NCI-H2107 treated with DMSO at 0.1 percent for 48 hours (cell line): ENCODE results near the gene SLC5A12.

Experiments
- DNase-seq: peaks from one replicate; lab custom pipeline; 2025; ENCODE audit not compliant: unreplicated experiment; lab: John Stamatoyannopoulos, UW

The SLC5A12 gene, protein sequence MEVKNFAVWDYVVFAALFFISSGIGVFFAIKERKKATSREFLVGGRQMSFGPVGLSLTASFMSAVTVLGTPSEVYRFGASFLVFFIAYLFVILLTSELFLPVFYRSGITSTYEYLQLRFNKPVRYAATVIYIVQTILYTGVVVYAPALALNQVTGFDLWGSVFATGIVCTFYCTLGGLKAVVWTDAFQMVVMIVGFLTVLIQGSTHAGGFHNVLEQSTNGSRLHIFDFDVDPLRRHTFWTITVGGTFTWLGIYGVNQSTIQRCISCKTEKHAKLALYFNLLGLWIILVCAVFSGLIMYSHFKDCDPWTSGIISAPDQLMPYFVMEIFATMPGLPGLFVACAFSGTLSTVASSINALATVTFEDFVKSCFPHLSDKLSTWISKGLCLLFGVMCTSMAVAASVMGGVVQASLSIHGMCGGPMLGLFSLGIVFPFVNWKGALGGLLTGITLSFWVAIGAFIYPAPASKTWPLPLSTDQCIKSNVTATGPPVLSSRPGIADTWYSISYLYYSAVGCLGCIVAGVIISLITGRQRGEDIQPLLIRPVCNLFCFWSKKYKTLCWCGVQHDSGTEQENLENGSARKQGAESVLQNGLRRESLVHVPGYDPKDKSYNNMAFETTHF

DNA sequence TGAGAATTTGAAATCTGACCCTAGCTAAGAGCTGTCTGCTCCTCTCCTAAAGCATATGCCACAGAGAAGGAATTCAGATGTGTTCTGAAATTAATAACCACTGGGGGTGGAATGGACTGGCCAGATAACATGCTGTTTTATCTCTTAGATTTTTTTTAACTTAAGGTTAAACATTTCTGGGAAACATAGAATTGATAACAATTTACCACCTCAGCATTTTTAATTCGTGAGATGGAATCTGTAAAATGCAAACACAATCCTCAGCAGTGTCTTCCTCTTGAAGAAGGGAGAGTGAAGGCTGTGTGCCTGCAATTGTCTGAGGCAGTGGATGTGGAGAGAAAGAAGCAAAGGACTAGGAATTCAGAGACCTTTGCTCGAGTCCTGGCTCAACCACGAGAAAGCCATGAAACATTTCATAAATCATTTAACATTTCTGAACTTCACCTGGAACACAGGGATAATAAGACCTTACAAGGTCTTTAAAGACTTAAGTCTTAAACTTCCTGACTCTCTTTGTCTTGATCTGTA lies at the start of gene SLC5A12:
Gene SLC5A12, minus strand, starts transcription at position 113 of the 528 bp plus-strand sequence. CDS start 346 bp downstream, outside the sequence.
- no peak for DNase-seq

DNA sequence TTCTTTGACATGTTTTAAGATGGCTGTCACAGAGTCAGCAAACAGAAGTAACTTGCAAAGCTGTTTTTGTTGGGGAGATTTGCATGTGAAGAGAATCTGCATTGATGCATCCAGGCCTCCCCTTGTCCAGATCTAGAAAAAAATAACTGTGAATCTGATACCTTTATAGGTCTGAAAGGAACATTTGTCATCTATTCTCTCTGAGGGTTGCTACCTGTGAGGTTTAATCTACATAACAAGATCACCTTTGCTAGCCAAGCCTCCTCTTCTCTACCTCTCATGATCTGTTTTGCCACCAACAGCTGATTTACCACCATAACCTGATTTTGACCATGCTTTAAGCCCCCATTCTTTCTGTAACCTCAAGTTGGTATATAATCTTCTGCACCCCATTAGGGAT lies 47.2 kb upstream of the SLC5A12 start:
- no peak for DNase-seq

DNA sequence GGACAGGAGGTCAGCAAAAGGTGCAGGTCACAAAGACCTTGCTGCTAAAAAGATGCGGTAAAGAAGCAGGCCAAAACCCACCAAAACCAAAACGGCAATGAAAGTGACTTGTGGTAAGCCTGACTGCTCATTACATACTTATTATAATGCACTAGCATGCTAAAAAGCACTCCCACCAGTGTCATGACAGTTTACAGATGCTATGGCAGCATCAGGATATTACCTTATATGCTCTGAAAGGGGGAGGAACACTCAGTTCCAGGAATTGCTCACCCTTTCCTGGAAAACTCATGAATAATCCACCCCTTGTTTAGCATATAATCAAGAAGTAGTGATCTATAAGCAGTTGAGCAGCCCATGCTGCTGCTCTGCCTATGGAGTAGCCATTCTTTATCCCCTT lies 45.2 kb upstream of the SLC5A12 start:
- DNase-seq = no peak

DNA sequence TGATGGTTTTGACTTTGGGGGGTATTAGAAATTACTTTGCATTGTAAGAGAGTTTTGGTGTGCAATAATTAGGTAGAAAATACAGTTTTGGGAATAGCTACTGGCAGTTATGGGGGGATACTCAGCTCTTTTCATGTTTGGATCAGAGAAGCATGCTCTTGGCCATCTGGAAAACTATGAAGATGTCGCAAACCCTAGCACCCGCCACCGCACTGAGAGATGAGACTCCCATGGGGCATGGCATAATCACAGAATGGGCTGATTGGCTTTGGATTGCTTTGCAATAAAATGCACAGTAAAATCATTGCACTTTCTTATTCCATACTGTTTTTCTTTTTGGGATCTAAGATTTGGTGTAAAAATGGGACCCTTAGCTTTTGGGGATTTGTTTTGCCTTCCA lies 43.5 kb upstream of the SLC5A12 start:
- no peak for DNase-seq

DNA sequence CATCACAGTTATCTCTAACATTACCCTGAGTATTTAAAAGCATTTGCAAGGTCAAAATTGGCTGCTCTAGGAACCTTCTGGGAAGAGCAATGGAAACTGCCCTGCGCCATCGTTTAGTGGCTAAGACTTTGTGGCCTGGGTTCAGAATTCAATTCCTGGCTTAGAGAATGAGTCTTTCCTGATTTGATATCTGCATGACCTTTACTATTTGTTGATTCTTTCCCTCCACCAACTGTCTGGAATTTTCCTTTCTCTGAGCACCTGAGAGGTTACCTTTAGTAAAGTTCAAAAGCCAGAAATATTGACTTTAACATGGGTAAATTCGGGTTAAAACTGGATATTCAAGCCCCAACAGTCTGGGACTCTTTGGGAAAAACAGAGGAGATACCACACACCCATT lies 43.0 kb upstream of the SLC5A12 start:
- DNase-seq = no peak

DNA sequence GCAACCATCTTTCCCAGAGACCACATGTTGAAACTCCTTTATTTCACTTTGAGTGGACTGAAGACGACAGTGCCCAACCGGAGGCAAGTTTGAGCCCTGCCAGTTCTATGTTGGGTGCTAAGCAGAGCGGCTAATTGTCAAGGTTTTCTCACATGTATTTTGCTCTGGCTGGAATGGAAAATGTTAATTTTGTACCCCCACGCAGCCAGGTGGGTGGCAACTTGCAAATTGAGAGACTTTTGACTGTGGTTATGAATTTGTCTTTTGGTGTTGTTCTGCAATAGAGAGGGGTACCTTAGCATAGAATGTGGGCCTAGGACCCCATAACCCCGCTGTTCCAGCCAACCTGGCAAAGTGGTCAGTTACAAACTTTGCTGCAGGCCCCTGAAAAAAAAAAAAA lies 42.5 kb upstream of the SLC5A12 start:
- no peak for DNase-seq

DNA sequence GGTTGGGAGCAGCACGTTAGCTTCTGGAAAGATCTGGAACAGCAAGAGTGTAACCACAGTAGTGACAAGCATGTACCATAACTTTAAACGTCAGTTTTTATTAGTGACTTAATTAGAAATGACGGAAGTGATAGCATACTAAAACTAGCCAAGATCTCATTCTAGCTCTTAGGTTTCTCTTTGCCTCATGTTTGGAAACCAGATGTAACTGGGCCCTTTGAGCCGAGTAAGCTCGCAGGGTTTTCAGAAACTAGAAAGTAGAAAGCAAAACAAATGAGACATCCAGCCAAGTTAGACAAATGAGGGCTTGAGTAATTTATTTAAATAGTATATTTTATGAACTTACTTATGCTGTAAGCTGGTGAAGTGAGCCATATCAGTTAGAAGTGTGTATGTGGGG lies 40.2 kb upstream of the SLC5A12 start:
- no peak for DNase-seq

DNA sequence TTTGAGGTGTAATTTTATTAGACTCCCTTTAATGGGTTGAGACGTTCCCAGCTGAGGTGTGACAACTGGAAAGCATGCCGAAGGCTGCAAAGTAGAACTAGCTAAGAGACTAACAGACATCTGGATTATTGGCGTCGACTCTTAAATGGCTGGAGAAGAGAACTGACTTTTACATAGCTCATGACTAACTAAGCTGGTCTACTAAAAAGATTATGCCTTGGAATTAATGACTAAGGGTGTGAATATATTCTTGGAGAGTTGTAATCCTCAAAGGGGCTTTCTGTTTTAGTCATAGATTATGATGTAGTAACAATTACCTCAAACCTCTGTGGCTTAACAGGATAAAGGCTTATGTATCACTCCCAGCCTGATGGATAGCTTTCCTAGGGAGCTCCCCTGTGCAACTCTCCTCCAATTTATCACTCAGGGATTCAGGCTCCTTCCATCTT lies 39.5 kb upstream of the SLC5A12 start:
- no peak for DNase-seq

DNA sequence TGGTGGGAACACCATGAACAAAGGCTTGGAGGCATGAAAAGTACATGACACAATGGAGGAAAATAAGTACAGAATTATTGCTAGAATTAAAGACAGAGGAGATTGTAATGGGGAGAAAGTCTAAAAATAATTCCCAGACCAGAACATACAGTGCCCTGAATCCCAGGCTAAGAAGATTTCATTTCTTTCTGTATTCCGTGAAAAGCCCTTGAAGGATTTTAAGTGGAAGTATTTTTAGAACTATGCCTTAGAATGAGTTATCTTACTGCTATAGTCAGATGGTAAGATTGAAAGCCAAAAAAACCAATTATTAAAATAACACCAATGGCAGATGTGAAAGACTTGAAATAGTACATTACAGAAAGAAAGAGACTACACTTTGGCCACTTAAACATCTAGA lies 36.1 kb upstream of the SLC5A12 start:
- DNase-seq = no peak

DNA sequence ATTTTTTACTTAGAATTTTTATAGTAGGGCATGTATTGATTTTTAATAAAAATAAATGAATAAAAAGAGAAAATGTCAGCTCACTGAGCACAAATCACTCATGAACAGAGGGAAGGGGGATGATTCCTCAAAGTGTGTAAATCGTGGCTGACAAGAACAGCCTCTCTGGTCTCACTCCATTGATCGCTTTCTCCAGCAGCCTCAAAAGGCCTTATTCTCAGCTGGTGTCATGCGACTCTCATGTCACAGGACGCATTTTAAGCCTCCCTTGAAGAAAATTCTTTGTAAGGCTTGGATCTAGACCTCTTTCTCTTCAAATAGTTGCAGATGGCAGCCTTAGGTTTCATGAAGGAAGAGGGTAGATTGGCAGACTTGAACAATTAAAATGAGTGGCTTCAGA lies 33.9 kb upstream of the SLC5A12 start:
- no peak for DNase-seq

DNA sequence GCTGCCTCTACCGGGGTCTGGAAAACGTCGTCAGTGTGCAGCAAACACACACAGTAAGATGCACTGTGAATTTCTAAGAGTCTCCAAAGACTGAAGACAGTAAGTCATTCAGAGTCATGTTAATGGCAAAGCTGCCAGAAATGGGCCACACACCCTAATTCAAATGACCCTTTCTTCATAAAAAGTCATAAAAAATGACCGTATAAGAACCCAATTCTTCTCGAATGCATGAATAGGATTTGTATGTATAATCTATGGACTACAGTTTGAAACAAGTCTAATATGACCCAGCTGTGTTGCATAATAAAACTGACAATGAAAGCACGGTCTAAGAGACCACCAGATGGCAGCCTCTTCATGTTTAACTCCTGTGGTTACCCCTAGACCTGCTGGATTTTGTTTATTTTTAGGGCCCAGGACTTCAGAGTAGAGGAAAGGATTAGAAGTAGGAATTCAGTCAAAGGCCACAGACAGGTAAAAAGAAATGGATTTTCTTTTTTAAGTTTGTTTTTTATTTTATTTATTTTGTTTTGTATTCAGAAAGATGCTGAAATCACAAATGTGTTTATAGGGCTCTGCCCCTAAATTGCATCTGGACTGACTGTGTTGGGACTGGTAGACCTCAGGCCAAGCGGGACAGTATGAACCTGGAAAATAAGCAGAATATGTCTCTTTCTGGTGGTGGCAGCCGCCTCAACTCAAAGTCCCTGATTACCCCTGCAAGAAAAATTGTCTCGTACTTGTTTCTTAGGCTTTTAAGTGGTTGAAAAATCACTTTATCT lies 32.1 kb upstream of the SLC5A12 start:
- peak; percentile 41 for DNase-seq

DNA sequence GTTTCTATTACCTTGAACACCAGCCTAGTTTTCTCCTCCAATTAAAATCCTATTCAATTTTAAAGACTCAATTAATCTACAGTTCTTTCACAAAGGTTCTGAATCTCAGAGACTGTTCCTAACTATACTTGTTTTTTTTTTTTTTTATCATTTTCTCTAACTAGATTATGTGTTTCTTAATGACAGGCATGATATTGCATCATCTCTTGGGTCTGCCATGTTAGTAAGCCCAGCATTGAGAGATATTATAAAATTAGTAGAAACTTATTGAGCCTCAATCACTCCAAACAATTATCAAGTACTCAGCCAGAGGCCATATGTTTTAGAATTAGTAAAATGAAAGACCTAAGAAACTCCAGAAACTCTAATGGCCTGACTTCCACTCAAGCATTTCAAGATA lies 28.1 kb upstream of the SLC5A12 start:
- no peak for DNase-seq

DNA sequence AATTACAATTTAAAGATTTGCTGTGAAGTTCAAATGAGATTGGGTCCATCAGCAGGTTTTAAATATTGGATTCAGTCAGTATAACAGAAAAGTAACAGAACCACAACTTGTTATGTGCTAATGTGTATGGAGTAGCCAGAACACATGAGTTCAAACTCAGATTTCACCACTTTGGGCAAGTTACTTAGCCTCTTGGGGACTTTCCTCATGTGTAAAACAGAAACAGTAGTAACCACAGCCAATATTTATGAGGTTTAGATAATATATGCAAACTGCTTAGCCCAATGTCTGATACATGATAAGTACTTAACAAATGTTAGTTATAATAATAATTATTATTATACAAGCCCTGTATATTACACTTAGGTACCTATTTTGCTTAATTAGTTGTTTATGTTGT lies 21.8 kb upstream of the SLC5A12 start:
- no peak for DNase-seq

DNA sequence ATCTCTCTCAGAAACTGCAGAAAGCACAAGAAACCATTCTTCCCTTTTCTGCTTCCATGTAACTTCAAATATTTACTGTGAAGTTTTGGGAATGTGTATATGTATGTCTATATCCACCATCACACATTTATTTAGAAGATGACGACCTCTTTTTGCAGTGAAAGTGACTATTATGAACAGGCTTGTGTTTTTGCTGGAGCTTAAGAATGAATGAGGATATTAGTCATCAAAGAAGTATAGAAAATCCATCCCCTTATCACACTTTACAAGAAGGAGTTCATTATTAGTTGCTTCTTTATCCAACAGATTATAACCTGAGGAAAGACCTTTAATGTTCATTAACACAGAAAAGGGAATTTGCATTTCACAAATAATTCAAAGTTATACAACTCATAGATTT lies 21.1 kb upstream of the SLC5A12 start:
- DNase-seq = no peak

DNA sequence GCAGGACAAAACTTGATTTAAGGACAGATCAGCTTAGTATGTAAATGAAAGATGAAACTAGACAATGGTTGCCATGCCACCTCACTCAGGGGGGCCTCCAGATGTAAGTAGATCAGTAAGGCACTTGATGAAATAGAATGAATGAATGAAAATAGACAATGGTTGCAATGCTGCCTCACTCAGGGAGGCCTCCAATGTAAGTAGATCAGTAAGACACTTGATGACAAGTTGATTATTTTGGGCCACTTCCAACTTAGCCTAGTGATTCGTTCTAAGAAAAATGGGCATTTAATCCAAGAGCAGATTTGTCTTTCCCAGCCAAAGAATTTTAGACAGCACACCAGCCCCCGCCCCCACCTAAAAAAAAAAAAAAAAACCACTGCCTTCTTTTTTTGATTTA lies 19.2 kb upstream of the SLC5A12 start:
- DNase-seq = no peak

DNA sequence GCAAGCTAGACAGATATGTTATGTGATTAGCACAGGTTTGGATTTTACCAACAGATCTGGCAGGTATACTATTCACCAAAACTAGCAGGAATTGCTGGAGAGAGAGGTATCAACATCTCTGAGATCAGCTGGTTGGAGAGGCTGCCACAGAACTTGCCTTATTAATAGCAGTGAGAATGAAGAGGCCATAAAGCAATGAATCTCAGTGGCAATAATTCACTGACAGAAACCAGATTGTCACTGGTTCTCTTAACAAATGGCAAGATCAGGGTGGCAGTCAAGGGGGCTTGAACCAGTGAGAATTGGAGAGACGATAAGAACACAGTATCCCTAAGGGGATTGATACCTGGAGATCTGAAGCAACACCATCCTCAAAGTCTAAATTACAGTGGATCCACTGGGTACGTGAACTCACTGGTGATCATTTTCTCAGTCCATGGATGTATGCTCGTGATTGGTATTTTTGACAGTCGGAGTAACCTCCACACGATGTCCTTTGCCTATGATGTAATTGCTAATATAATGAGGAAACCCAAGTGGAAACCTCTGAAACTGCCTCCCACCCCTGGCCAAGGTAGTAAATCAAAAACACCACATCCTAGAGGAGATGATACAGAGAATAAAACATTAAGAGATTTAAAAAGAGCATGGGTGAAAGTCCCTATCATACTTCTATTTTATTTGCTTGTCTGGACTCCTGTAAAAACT lies 17.7 kb upstream of the SLC5A12 start:
- no peak for DNase-seq

DNA sequence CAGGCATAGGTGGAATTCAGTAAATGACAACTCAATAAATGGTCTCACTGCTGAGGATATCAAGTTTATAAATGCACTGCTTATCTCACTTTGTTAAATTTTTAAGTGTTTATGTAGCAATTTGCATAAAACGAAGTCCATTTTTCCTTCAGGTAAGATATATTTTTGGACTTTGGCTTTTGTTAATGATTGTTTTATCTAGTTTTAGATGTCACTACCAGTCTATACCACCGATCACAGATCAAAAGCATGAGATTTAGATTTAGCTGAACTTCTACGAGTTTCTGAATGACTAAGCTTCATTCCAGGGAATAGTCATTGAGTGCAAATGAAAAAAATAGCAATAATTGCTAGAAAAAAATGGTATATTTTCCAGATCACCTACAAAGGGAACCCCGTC lies 12.8 kb upstream of the SLC5A12 start:
- no peak for DNase-seq

DNA sequence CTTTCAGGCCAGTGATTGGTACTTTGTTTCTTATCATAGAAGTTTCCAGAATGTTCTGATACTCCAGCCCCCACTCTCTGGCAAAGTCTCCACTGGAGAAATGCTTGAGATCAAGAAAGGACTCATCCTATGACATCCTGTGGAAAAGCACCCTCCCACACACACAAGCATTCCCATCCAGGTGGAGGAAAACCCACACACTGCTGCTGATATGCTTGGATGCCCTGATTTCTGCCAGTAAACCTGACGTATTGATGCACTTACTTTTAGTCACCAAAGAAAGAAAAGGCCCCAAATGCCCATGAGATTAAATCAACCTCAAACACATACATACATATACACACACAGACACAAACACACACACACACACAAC lies 9.2 kb upstream of the SLC5A12 start:
- DNase-seq = no peak

DNA sequence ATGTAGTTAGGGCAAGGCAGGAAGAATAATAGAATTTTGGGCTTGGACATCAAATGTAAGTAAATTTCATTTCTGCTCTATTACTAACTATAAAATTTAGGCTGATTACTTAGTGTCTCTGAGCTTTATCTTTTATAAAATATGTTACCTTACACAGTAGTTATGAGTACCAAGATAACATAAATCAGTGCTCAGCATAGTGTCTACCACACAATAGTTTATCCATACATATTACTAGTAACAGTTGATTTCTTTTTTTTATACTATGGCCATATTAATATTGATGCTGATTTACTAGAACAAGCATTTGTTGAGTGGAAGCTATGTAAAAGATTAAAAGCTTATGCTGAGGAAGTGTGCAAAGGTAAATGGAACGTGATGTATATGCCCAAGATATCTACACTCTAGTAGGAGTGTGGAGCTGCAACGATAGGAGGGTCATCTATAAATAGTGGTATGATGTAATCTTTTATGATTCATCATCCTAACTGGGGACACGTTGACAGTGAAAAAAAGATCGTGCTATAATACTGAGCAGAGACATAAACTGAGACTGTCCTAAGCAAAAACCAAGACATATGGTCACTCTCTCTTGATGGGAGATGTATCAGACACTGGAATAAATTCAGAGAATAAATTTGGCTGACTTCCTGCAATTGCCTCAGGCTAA lies 8.7 kb upstream of the SLC5A12 start:
- no peak for DNase-seq

DNA sequence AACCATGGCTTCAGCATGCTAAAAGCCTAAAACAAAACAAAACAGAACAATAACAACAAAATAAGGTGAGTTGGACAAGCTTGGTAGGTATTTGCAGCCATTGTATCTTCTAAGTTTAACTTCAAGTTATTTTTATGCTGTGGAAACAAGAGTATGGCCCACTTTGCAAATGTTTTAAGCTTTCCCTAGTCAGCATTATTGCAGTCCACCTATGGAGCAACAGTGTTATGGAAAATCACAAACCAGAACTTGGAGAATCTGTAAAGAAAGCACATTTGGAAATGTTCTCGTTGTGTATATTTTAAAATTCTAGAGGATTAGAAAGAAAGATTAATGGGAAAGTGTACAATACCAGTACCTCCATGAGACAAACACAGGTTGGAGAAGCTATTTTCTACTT lies 7.4 kb upstream of the SLC5A12 start:
- DNase-seq = no peak

DNA sequence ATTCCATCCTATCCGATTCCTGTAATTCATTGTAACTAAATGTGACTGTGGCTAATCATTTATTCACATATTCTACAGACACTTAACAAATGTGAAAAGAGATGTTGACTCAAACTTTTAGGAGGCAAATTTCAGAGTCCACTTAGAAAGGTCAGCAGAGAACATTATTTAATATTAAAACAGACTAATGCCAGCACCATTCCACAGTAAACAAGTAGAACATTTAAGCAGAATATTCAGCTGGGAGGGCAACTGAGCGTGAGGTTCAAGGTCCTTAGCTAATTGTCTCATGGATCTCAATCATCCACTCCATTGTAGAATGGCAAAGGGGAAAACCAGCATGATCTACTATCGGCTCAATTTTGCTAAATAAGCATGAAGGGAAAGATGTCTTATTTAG lies 5.1 kb upstream of the SLC5A12 start:
- DNase-seq = no peak
